Measurements from ENCODE around the gene RXFP1.

GRCh38 chr4:158536833-158537232 is 15.2 kb downstream of the RXFP1 start:
- TF ChIP-seq CTCF (IDR thresholded peaks at IDR 0.05; ENCODE audit: low read depth, low read length, poor library complexity, severe bottlenecking) (no peak), EZH2phosphoT487 (IDR thresholded peaks at IDR 0.05; ENCODE audit: borderline replicate concordance, low read length) (no peak)

Measured in DOHH2 (cell line).